Measurements from ENCODE around the gene USP11.

- TF ChIP-seq EZH2phosphoT487 (IDR thresholded peaks at IDR 0.05; ENCODE audit: low read depth) (no peak), CTCF (IDR thresholded peaks at IDR 0.05; ENCODE audit: low read depth, low read length) (no peak)
These were observed 60.3 kb downstream of the USP11 start for GRCh38 chrX:47293106-47293505.
